ENCODE results near the gene FKBP4.

- TF ChIP-seq CTCF (IDR thresholded peaks at IDR 0.05) = no peak
- no peak for TF ChIP-seq POLR2A (IDR thresholded peaks at IDR 0.05)
Measured at GRCh38 chr12:2811801-2812200, 17.0 kb downstream of the FKBP4 start.

Measured in vagina (tissue), 2 donors.